ENCODE measurements around the gene EGFR. TPM values are rescaled to one million over a fixed set of nuclear protein-coding genes. Genes with fewer than 3 reads are reported as not detected.

EGFR gene
- total and polyA plus RNA-seq, 2 experiments from 2014 or later = 21.6 to 51.0 TPM

GRCh38 chr7:55145606-55146005, 126.8 kb downstream of the EGFR start:
- Histone ChIP-seq H3K4me3 (no peak overlapping the region), H3K4me2 (no peak overlapping the region), H3K27me3 (no peaks in the 10 kb centered on the region), H3K79me2 (no peaks in the 10 kb centered on the region), H3K27ac (no peak overlapping the region), H4K20me1 (ENCODE audit: insufficient read depth, poor library complexity, severe bottlenecking) (no peaks in the 10 kb centered on the region), H3K36me3 (replicated peaks; ENCODE audit: insufficient read depth, low read depth) (no peaks in the 10 kb centered on the region), H3K4me1 (ENCODE audit: insufficient read depth) (no peaks in the 10 kb centered on the region), H2AFZ (no peak overlapping the region), H3K9me2 (replicated peaks; ENCODE audit: insufficient read depth) (no peaks in the 10 kb centered on the region), H3K9me3 (ENCODE audit: low read depth) (no peaks in the 10 kb centered on the region)
- 93% methylated on average over 4 of the region's 4 CpGs for WGBS (ENCODE audit: low lambda C conversion rate, missing lambda C conversion rate)
- DNase-seq (ENCODE audit: low spot score) = no peak
- no peak for TF ChIP-seq EZH2 (IDR thresholded peaks at IDR 0.05; ENCODE audit: borderline replicate concordance)
- TF ChIP-seq CTCF (IDR thresholded peaks at IDR 0.05; ENCODE audit: poor library complexity) = no peak
- no peak for TF ChIP-seq EZH2phosphoT487 (IDR thresholded peaks at IDR 0.05; ENCODE audit: low read depth, severe bottlenecking, unreplicated experiment)

GRCh38 chr7:55147101-55147500, 128.3 kb downstream of the EGFR start:
- no peak for DNase-seq (ENCODE audit: low spot score)
- no peak overlapping the region for H2AFZ ChIP-seq
- no peaks in the 10 kb centered on the region for H3K79me2 ChIP-seq
- H4K20me1 ChIP-seq (ENCODE audit: insufficient read depth, poor library complexity, severe bottlenecking) = no peaks in the 10 kb centered on the region
- no peaks in the 10 kb centered on the region for H3K9me3 ChIP-seq (ENCODE audit: low read depth)
- no peaks in the 10 kb centered on the region for H3K9me2 ChIP-seq (replicated peaks; ENCODE audit: insufficient read depth)
- no peaks in the 10 kb centered on the region for H3K36me3 ChIP-seq (replicated peaks; ENCODE audit: insufficient read depth, low read depth)
- H3K27me3 ChIP-seq = no peaks in the 10 kb centered on the region
- 97% methylated on average over 8 of the region's 8 CpGs for WGBS (ENCODE audit: low lambda C conversion rate, missing lambda C conversion rate)
- H3K4me1 ChIP-seq (ENCODE audit: insufficient read depth) = no peaks in the 10 kb centered on the region
- H3K27ac ChIP-seq = no peak overlapping the region
- H3K4me2 ChIP-seq = no peak overlapping the region
- no peak overlapping the region for H3K4me3 ChIP-seq
- TF ChIP-seq CTCF (IDR thresholded peaks at IDR 0.05; ENCODE audit: poor library complexity) (no peak), EZH2phosphoT487 (IDR thresholded peaks at IDR 0.05; ENCODE audit: low read depth, severe bottlenecking, unreplicated experiment) (no peak)

- no peaks in the 10 kb centered on the region for H3K36me3 ChIP-seq (replicated peaks; ENCODE audit: insufficient read depth, low read depth)
- DNase-seq (ENCODE audit: low spot score) = no peak
- H3K4me1 ChIP-seq (ENCODE audit: insufficient read depth) = no peaks in the 10 kb centered on the region
- no peak overlapping the region for H3K4me3 ChIP-seq
- H3K27me3 ChIP-seq = no peaks in the 10 kb centered on the region
- no peak overlapping the region for H3K27ac ChIP-seq
- TF ChIP-seq EZH2 (IDR thresholded peaks at IDR 0.05; ENCODE audit: borderline replicate concordance) (no peak), CTCF (IDR thresholded peaks at IDR 0.05; ENCODE audit: poor library complexity) (no peak), EZH2phosphoT487 (IDR thresholded peaks at IDR 0.05; ENCODE audit: low read depth, severe bottlenecking, unreplicated experiment) (no peak)
- H4K20me1 ChIP-seq (ENCODE audit: insufficient read depth, poor library complexity, severe bottlenecking) = no peaks in the 10 kb centered on the region
- H3K9me3 ChIP-seq (ENCODE audit: low read depth) = no peaks in the 10 kb centered on the region
- H3K9me2 ChIP-seq (replicated peaks; ENCODE audit: insufficient read depth) = no peaks in the 10 kb centered on the region
- no peaks in the 10 kb centered on the region for H3K79me2 ChIP-seq
- 97% methylated on average over 2 of the region's 2 CpGs for WGBS (ENCODE audit: low lambda C conversion rate, missing lambda C conversion rate)
- no peak overlapping the region for H2AFZ ChIP-seq
- H3K4me2 ChIP-seq = no peak overlapping the region
Observed at GRCh38 chr7:55147736-55148135, 128.9 kb downstream of the EGFR start.

- Histone ChIP-seq H2AFZ (no peak overlapping the region), H3K4me3 (no peak overlapping the region), H3K4me2 (no peak overlapping the region), H3K9me2 (replicated peaks; ENCODE audit: insufficient read depth) (no peaks in the 10 kb centered on the region), H3K4me1 (ENCODE audit: insufficient read depth) (no peaks in the 10 kb centered on the region), H3K79me2 (no peaks in the 10 kb centered on the region), H3K36me3 (replicated peaks; ENCODE audit: insufficient read depth, low read depth) (no peaks in the 10 kb centered on the region), H4K20me1 (ENCODE audit: insufficient read depth, poor library complexity, severe bottlenecking) (no peaks in the 10 kb centered on the region), H3K27ac (no peak overlapping the region), H3K9me3 (ENCODE audit: low read depth) (no peaks in the 10 kb centered on the region), H3K27me3 (no peaks in the 10 kb centered on the region)
- no peak for DNase-seq (ENCODE audit: low spot score)
- TF ChIP-seq EZH2 (IDR thresholded peaks at IDR 0.05; ENCODE audit: borderline replicate concordance) (no peak), CTCF (IDR thresholded peaks at IDR 0.05; ENCODE audit: poor library complexity) (no peak), EZH2phosphoT487 (IDR thresholded peaks at IDR 0.05; ENCODE audit: low read depth, severe bottlenecking, unreplicated experiment) (no peak)
- 85% methylated on average over 3 of the region's 3 CpGs for WGBS (ENCODE audit: low lambda C conversion rate, missing lambda C conversion rate)
Observed at GRCh38 chr7:55148571-55148970, 129.8 kb downstream of the EGFR start.

Measured in hepatocyte (in vitro differentiated cells).